A549 (cell line): ENCODE measurements around the gene HEPHL1. TPM values are rescaled to one million over a fixed set of nuclear protein-coding genes. Genes with fewer than 3 reads are reported as not detected.

Experiments
- ATAC-seq, 2 experiments: fragments of 200-7000 bp in 1 of 2; fragments of >200 bp in 1 of 2; cut with Nextera tagmentation in 1 of 2; cut with Tn5 transposase in 1 of 2; 3 replicates each; pipeline versions ENCODE4 v1.8.0 to v1.9.1; 2018 to 2020; ENCODE audit warnings: mild to moderate bottlenecking in 1 of 2, moderate library complexity in 1 of 2
- CTCF ChIA-PET: fragments of 300-600 bp; sonication (Branson Sonifier 250); formaldehyde crosslinking; extraction: SDS; loops from one replicate; lab custom pipeline; 2021; ENCODE audit warnings: antibody characterized with exemption, inconsistent platforms; lab: Yijun Ruan, JAX
- POLR2A ChIA-PET: fragments of 350-600 bp; formaldehyde crosslinking; extraction: SDS; loops from one replicate; lab custom pipeline; 2021; ENCODE audit warnings: antibody characterized with exemption, inconsistent platforms; lab: Yijun Ruan, JAX
- DNase-seq, 2 experiments: peaks; one replicate each; pipeline versions ENCODE4 v3.0.0 to v3.0.0-alpha.2; 2011 to 2016; ENCODE audit warnings: low read depth in 1 of 2, low spot score in 1 of 2
- FAIRE-seq: peaks from 2 replicates; lab custom pipeline; 2011; peaks lifted over from hg19 to GRCh38; lab: Jason Lieb, UNC
- H3K27ac ChIP-seq, 2 experiments: fragments of >200 bp; sonication (Bioruptor Twin); formaldehyde crosslinking; 3 replicates each; pipeline ENCODE4 v1.5.1; 2016 to 2017
- H3K4me1 ChIP-seq: fragments of >200 bp; sonication (Bioruptor Twin); formaldehyde crosslinking; 3 replicates; pipeline ENCODE4 v1.6.1; 2016
- H3K4me2 ChIP-seq: fragments of >200 bp; sonication (Bioruptor Twin); formaldehyde crosslinking; 3 replicates; pipeline ENCODE4 v1.6.1; 2016
- H3K4me3 ChIP-seq: fragments of >200 bp; sonication (Bioruptor Twin); formaldehyde crosslinking; 3 replicates; pipeline ENCODE4 v1.5.1; 2016
- H3K9me3 ChIP-seq: fragments of >200 bp; sonication (Bioruptor Twin); formaldehyde crosslinking; 3 replicates; pipeline ENCODE4 v1.6.1; 2016
- ATOH8 ChIP-seq: fragments of 250-450 bp; sonication (Bioruptor Pico); IDR thresholded peaks from 2 replicates; pipeline ENCODE4 v1.5.0; 2020; ENCODE audit warnings: low read depth, mild to moderate bottlenecking, moderate library complexity
- BCL3 ChIP-seq: fragments of >200 bp; sonication (Bioruptor Twin); formaldehyde crosslinking; IDR thresholded peaks from 3 replicates; pipeline ENCODE4 v1.6.1; 2016
- CTCF ChIP-seq: fragments of >200 bp; sonication (Bioruptor Twin); formaldehyde crosslinking; IDR thresholded peaks from 3 replicates; pipeline ENCODE4 v1.5.1; 2016
- EHF ChIP-seq: fragments of 250-450 bp; sonication (Bioruptor Pico); IDR thresholded peaks from 2 replicates; pipeline ENCODE4 v1.5.0; 2020; ENCODE audit warnings: mild to moderate bottlenecking
- EP300 ChIP-seq, 2 experiments: fragments of >200 bp; sonication (Bioruptor Twin); formaldehyde crosslinking; IDR thresholded peaks; 2 replicates in 1 of 2; 3 replicates in 1 of 2; pipeline ENCODE4 v1.6.1; 2016 to 2017
- FOSL2 ChIP-seq, 2 experiments: fragments of 450-650 bp in 1 of 2; fragments of >200 bp in 1 of 2; sonication (Bioruptor Twin) in 1 of 2; formaldehyde crosslinking; IDR thresholded peaks; 2 replicates each; pipeline versions ENCODE4 v1.5.0 to v1.6.1; 2016 to 2020; ENCODE audit warnings: mild to moderate bottlenecking in 1 of 2, moderate library complexity in 1 of 2
- FOXS1 ChIP-seq: fragments of 250-450 bp; sonication (Bioruptor Pico); IDR thresholded peaks from 2 replicates; pipeline ENCODE4 v1.5.0; 2020; ENCODE audit warnings: mild to moderate bottlenecking, moderate library complexity
- HDAC2 ChIP-seq: fragments of 200-600 bp; sonication (generic); IDR thresholded peaks from 2 replicates; pipeline ENCODE4 v1.6.1; 2016
- HES2 ChIP-seq: fragments of >200 bp; sonication (Bioruptor Twin); formaldehyde crosslinking; IDR thresholded peaks from 2 replicates; pipeline ENCODE4 v1.6.1; 2016
- HEYL ChIP-seq: fragments of 250-450 bp; sonication (Bioruptor Pico); IDR thresholded peaks from 2 replicates; pipeline ENCODE4 v1.8.0; 2021; ENCODE audit warnings: mild to moderate bottlenecking, moderate library complexity
- HOXA7 ChIP-seq: fragments of 250-450 bp; sonication (Bioruptor Pico); IDR thresholded peaks from 2 replicates; pipeline ENCODE4 v1.5.0; 2020; ENCODE audit warnings: mild to moderate bottlenecking, moderate library complexity
- HOXB13 ChIP-seq: fragments of 250-450 bp; sonication (Bioruptor Pico); IDR thresholded peaks from 2 replicates; pipeline ENCODE4 v1.5.0; 2020; ENCODE audit warnings: low read depth, mild to moderate bottlenecking, moderate library complexity
- MAX ChIP-seq: IDR thresholded peaks from 2 replicates; pipeline ENCODE4 v1.6.1; 2012
- NPAS2 ChIP-seq: fragments of 250-450 bp; sonication (Bioruptor Pico); IDR thresholded peaks from 2 replicates; pipeline ENCODE4 v1.8.0; 2022; ENCODE audit warnings: mild to moderate bottlenecking, moderate library complexity, borderline replicate concordance
- NR3C1 ChIP-seq: fragments of >200 bp; sonication (Bioruptor Twin); formaldehyde crosslinking; IDR thresholded peaks from 3 replicates; pipeline ENCODE4 v1.6.1; 2017
- POLR2A ChIP-seq: IDR thresholded peaks from 2 replicates; pipeline ENCODE4 v1.6.1; 2012; ENCODE audit warnings: mild to moderate bottlenecking, low read length
- RARB ChIP-seq: fragments of 250-450 bp; sonication (Bioruptor Pico); IDR thresholded peaks from 2 replicates; pipeline ENCODE4 v1.8.0; 2021; ENCODE audit warnings: mild to moderate bottlenecking, moderate library complexity
- REST ChIP-seq: fragments of 200-600 bp; sonication (generic); IDR thresholded peaks from 2 replicates; pipeline ENCODE4 v1.6.1; 2016; ENCODE audit warnings: antibody characterized with exemption, mild to moderate bottlenecking, moderate library complexity
- SREBF2 ChIP-seq: fragments of 450-650 bp; IDR thresholded peaks from 2 replicates; pipeline ENCODE4 v1.6.1; 2014; ENCODE audit warnings: mild to moderate bottlenecking, moderate library complexity
- ZC3H11A ChIP-seq: fragments of 450-650 bp; IDR thresholded peaks from 2 replicates; pipeline ENCODE4 v1.6.1; 2014; ENCODE audit warnings: antibody characterized with exemption, mild to moderate bottlenecking
- WGBS: methylation state at CpG from one replicate; pipeline ENCODE4 v1.1.6; 2017; ENCODE audit errors: missing lambda C conversion rate; 5-methylcytosine and 5-hydroxymethylcytosine counted together
- polyA plus RNA-seq, 4 experiments: library from polyadenylated mRNA; depleted of rRNA in 3 of 4; stranded (reverse); fragments of >200 nt; fragmentation: RNase III in 1 of 4; extraction: RNeasy Plus Mini Kit Qiagen cat#74134 plus additional on column Dnase treatment in 1 of 4; gene quantifications; 2 replicates in 3 of 4; 3 replicates in 1 of 4; pipeline ENCODE4 v1.2.3, GENCODE V29; 2011 to 2017

Gene HEPHL1
- polyA plus RNA-seq, 2 of the 4 experiments (the other 2 are of a cell fraction), result not detected

- no peak for DNase-seq
- 0% methylated on average over 3 of the region's 3 CpGs for WGBS
- CTCF ChIA-PET, result no interaction called here
- Histone ChIP-seq H3K27ac (no peak overlapping the region), H3K4me1 (no peaks in the 10 kb centered on the region), H3K4me3 (no peak overlapping the region), H3K4me2 (no peak overlapping the region), H3K9me3 (no peaks in the 10 kb centered on the region)
- POLR2A ChIA-PET, result no interaction called here
- no peak for FAIRE-seq
- no peak for TF ChIP-seq NR3C1
- TF ChIP-seq ZC3H11A, result no peak
- no peak for TF ChIP-seq FOSL2 (IDR thresholded peaks at IDR 0.05)
- no peak for TF ChIP-seq FOSL2 (CRISPR knock-in tag; IDR thresholded peaks at IDR 0.05)
- no peak for TF ChIP-seq NPAS2
- TF ChIP-seq HOXA7 (CRISPR knock-in tag), result no peak
- TF ChIP-seq SREBF2, result no peak
- TF ChIP-seq FOXS1 (CRISPR knock-in tag), result no peak
- TF ChIP-seq ATOH8 (CRISPR knock-in tag), result no peak
- TF ChIP-seq HEYL (CRISPR knock-in tag), result no peak
- TF ChIP-seq POLR2A, result no peak
- TF ChIP-seq CTCF, result no peak
- TF ChIP-seq BCL3, result no peak
- TF ChIP-seq EHF (CRISPR knock-in tag), result no peak
- no peak for TF ChIP-seq MAX
- no peak for TF ChIP-seq REST
- ATAC-seq, result no peak
Measured at GRCh38 chr11:94043241-94043640, 22.1 kb downstream of the HEPHL1 start.

GRCh38 chr11:94046796-94047195 lies 25.6 kb downstream of the HEPHL1 start:
- FAIRE-seq (no peak), ATAC-seq (no peak)
- Histone ChIP-seq H3K27ac (no peak overlapping the region), H3K4me1 (no peaks in the 10 kb centered on the region)
- TF ChIP-seq HDAC2 (no peak), CTCF (no peak), HEYL (CRISPR knock-in tag) (no peak), HES2 (no peak), HOXB13 (CRISPR knock-in tag) (no peak), RARB (no peak), EHF (CRISPR knock-in tag) (no peak), EP300 (IDR thresholded peaks at IDR 0.05) (no peak)
- TF ChIP-seq, all 56 proteins: peak for 0
- H3K4me3 ChIP-seq, result no peak overlapping the region
- ChIA-PET POLR2A (no interaction called here), CTCF (no interaction called here)
- 67% methylated on average over 1 of the region's 1 CpG for WGBS
- H3K9me3 ChIP-seq, result no peaks in the 10 kb centered on the region
- no peak for DNase-seq
- H3K4me2 ChIP-seq, result no peak overlapping the region
